Glutamatergic neuron (in vitro differentiated cells): Measurements from ENCODE around the gene POR. TPM values are rescaled to one million over a fixed set of nuclear protein-coding genes. Genes with fewer than 3 reads are reported as not detected.

Source experiments
- DNase-seq: peaks from one replicate; pipeline ENCODE4 v3.0.0; 2022
- H3K27ac Mint-ChIP-seq: one replicate; pipeline ENCODE4 v1.8.0; 2020; ENCODE audit warnings: mild to moderate bottlenecking, mixed read lengths, inconsistent platforms; ENCODE audit not compliant: unreplicated experiment
- H3K27me3 Mint-ChIP-seq: one replicate; pipeline ENCODE4 v1.8.0; 2020; ENCODE audit warnings: mild to moderate bottlenecking, moderate library complexity, mixed read lengths, inconsistent platforms; ENCODE audit not compliant: unreplicated experiment
- H3K36me3 Mint-ChIP-seq: one replicate; pipeline ENCODE4 v1.8.0; 2020; ENCODE audit warnings: mild to moderate bottlenecking, mixed read lengths, inconsistent platforms; ENCODE audit not compliant: unreplicated experiment
- H3K4me1 Mint-ChIP-seq: one replicate; pipeline ENCODE4 v1.8.0; 2020; ENCODE audit warnings: mild to moderate bottlenecking, low read depth, mixed read lengths, inconsistent platforms; ENCODE audit not compliant: unreplicated experiment
- H3K4me3 Mint-ChIP-seq: one replicate; pipeline ENCODE4 v1.8.0; 2020; ENCODE audit warnings: mild to moderate bottlenecking, mixed read lengths, inconsistent platforms; ENCODE audit not compliant: unreplicated experiment
- H3K9me3 Mint-ChIP-seq: one replicate; pipeline ENCODE4 v1.8.0; 2020; ENCODE audit warnings: mild to moderate bottlenecking, moderate library complexity, mixed read lengths, inconsistent platforms; ENCODE audit not compliant: unreplicated experiment
- total RNA-seq: library from RNA; stranded (reverse); fragmentation: NEBNext Ultra II Directional; extraction: Animal tissue kit (Norgen Biotek cat#: 25700); gene quantifications from one replicate; pipeline ENCODE4 v1.2.1, GENCODE V29; 2021; ENCODE audit not compliant: unreplicated experiment
- TF ChIP-seq, protein P1 (sequence below): fragments of 200-600 bp; sonication (generic); IDR thresholded peaks from one replicate; pipeline ENCODE4 v1.5.0; 2021; ENCODE audit not compliant: partially characterized antibody, unreplicated experiment

POR gene
- total RNA-seq, 1 donor from 2014 or later = 119 TPM

DNA sequence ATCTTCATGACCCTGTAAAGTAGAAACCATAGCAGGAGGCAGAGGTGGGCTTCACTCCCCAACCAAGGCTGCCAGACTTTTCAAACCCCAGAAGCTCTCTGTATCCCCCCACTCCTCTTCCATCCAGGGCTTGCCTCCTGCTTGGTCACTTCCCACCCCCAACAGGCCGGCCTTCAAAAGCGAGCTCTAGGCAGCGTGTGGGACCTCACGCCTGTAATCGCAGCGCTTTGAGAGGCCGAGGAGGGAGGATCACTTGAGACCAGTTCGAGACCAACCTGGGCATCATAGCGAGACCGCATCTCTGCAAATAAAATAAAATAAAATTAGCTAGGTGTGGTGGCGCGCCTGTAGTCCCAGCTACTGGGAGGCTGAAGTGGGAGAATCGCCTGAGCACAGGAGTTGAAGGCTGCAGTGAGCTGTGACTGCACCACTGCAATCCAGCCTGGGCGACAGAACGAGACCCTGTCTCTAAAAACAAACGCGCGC, 743 bp upstream of the POR start:
- peak overlapping the region; percentile 86 for H3K4me3 Mint-ChIP-seq
- H3K9me3 Mint-ChIP-seq = peaks cover 2% of the 10 kb centered on the region
- peaks cover 10% of the 10 kb centered on the region for H3K4me1 Mint-ChIP-seq
- peak overlapping the region; percentile 48 for H3K27ac Mint-ChIP-seq
- no peak for DNase-seq
- TF ChIP-seq, protein P1, sequence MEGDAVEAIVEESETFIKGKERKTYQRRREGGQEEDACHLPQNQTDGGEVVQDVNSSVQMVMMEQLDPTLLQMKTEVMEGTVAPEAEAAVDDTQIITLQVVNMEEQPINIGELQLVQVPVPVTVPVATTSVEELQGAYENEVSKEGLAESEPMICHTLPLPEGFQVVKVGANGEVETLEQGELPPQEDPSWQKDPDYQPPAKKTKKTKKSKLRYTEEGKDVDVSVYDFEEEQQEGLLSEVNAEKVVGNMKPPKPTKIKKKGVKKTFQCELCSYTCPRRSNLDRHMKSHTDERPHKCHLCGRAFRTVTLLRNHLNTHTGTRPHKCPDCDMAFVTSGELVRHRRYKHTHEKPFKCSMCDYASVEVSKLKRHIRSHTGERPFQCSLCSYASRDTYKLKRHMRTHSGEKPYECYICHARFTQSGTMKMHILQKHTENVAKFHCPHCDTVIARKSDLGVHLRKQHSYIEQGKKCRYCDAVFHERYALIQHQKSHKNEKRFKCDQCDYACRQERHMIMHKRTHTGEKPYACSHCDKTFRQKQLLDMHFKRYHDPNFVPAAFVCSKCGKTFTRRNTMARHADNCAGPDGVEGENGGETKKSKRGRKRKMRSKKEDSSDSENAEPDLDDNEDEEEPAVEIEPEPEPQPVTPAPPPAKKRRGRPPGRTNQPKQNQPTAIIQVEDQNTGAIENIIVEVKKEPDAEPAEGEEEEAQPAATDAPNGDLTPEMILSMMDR = no peak
- H3K36me3 Mint-ChIP-seq = no peaks in the 10 kb centered on the region
- H3K27me3 Mint-ChIP-seq = no peaks in the 10 kb centered on the region

DNA sequence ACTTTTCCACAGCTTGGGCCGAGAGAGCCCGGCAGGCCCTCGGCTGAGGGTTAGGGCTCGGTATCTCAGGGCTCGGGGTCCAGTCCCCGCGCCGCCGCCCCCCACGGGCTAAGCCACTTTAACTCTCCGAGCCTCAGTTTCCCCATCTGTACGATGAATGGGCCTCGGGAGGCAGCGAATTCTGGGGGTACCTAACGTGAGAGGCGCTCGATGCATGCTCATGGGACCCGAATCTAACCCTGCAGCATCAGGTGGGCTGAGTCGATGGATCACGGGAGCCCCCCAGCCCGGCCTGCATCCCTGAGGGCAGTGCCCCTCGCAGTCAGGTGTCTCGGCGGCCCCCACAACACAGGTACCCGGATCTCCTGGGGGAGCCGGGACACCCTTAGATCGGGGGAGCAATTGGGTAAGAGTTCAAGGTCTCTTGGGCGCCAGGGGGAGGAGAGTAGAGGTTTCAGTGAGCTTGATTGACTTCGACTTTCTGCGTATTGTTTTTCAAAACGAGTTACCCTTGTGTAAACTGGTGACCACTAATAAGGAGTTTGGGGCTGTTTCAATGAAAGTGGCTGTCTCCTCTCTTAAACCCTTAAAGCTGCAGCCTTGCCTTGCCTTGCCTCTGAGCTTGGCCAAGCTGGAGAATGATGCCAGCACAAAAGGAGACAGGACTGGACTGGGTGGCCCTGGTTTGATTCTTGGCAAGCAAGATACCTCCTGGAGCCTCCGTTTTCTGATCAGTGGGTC, 631 bp downstream of the POR start:
- no peaks in the 10 kb centered on the region for H3K27me3 Mint-ChIP-seq
- H3K4me3 Mint-ChIP-seq = peak overlapping the region; percentile 86
- peaks cover 14% of the 10 kb centered on the region for H3K4me1 Mint-ChIP-seq
- H3K36me3 Mint-ChIP-seq = no peaks in the 10 kb centered on the region
- H3K27ac Mint-ChIP-seq = peak overlapping the region; percentile 15
- peaks cover 2% of the 10 kb centered on the region for H3K9me3 Mint-ChIP-seq
- DNase-seq = no peak
- TF ChIP-seq, protein P1 = no peak

DNA sequence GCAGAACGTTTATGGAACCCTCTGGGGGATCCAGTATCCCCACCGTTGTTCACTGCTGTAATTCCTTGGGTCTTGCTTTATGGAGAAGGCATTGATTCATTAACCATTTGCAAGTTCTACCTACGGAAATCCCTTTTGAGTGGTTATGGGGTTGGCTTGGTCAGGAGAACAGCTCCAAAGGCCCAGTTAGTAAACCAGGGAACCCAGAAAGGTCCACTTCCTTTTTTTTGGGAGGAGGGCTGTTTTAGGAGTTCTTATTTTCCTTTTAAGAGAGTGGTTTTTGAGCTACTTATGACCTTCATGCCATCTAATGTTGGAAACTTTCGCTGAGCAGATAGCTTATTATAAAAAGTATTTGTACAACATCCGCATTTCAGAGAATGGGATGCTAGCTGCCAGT, 1.3 kb downstream of the POR start:
- TF ChIP-seq, protein P1 = no peak
- H3K4me1 Mint-ChIP-seq = peaks cover 14% of the 10 kb centered on the region
- peaks cover 2% of the 10 kb centered on the region for H3K9me3 Mint-ChIP-seq
- no peak overlapping the region for H3K27ac Mint-ChIP-seq
- H3K27me3 Mint-ChIP-seq = no peaks in the 10 kb centered on the region
- H3K36me3 Mint-ChIP-seq = no peaks in the 10 kb centered on the region
- no peak for DNase-seq
- peak overlapping the region; percentile 86 for H3K4me3 Mint-ChIP-seq

DNA sequence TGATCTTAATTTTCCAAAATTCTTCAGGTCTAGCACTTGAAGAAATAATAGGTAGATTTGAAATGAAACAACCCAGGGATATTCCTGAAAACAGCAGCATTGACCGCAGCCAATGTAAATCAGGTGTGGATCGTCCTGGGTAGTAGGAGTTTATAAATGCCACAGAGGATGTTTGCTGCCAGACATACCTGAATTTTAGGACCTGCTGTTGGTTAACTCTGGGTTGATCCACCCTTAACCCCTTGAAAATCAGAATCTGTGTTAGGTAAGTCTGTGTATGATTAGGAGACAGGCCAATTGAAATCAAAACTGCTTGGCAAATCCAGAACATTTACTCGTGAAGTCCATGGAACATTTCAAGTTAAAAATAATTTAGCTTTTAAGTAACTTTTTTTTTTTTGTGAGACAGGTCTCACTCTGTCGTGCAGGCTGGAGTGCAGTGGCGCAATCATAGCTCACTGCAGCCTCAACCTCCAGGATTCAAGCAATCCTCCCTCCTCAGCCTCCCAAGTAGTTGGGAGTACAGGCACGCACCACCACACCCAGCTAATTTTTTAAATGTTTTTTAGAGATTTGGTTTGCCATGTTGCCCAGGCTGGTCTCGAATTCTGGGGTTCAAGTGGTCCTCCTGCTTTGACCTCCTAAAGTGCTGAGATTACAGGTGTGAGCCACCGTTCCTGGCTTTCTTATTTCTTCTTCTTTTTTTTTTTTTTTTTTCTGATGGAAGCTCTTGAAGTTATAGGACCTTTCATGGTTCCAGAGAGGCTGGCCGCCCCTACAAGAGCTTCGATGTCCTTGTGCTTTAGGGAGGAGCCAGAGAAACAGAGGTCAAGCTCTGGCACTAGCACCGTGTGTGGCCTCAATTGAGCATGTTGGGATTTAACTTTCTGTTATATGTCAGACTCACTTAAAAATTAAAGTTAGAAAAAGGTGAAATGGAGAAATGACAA, 2.0 kb downstream of the POR start:
- H3K36me3 Mint-ChIP-seq = no peaks in the 10 kb centered on the region
- H3K9me3 Mint-ChIP-seq = peaks cover 2% of the 10 kb centered on the region
- peaks cover 14% of the 10 kb centered on the region for H3K4me1 Mint-ChIP-seq
- TF ChIP-seq, protein P1 = no peak
- H3K4me3 Mint-ChIP-seq = peak overlapping the region; percentile 86
- no peaks in the 10 kb centered on the region for H3K27me3 Mint-ChIP-seq
- DNase-seq = no peak
- H3K27ac Mint-ChIP-seq = no peak overlapping the region
